GM21515 (cell line): ENCODE results near the gene LRP1.

ENCODE experiments used
- ATAC-seq: cut with Tn5 transposase; IDR thresholded peaks from one replicate; pipeline ENCODE4 v1.9.1; 2021; ENCODE audit not compliant: unreplicated experiment

LRP1 gene

DNA sequence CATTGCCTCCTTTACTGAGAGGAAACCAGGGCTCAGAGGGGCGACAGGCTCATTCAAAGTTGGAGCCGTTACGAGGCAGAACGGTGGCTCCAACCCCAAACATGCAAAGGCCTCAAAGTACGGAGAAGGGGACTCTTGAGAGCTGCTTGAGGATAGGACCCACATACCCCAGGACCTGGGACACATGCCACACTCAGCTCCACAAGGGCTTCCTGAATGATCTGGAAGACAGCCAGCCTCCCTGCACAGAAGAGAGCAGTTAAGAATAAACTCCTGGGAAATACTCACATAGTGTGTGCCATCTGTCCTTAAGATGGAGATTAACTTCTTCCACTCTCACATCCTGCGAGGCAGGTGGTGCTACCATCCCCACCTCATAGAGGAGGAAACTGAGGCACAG lies 61.8 kb downstream of the LRP1 start:
- ATAC-seq = no peak

DNA sequence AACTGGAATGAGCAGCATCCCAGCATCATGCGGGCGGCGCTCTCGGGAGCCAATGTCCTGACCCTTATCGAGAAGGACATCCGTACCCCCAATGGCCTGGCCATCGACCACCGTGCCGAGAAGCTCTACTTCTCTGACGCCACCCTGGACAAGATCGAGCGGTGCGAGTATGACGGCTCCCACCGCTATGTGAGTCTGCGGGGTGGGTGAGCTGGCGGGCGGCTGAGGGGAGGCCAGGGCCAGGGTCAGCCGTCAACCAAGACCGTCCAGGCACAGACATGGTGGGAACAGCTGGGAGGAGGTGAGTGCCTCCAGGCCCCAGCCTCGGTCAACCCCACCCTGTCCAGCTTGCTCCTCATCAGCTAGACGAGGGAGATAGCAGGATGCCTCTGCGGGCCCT lies 62.5 kb downstream of the LRP1 start:
- no peak for ATAC-seq

DNA sequence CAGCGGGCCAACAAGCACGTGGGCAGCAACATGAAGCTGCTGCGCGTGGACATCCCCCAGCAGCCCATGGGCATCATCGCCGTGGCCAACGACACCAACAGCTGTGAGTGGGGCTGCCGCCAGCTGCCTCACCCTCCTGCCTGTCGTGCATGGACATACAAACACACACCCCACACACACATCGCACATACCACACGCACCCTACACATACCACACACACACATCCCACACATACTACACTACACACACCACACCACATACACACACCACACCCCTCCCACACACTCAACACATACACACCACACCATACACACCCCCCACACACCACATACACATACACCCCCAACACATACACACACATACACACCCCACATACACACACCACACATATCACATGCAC lies 63.1 kb downstream of the LRP1 start:
- no peak for ATAC-seq

DNA sequence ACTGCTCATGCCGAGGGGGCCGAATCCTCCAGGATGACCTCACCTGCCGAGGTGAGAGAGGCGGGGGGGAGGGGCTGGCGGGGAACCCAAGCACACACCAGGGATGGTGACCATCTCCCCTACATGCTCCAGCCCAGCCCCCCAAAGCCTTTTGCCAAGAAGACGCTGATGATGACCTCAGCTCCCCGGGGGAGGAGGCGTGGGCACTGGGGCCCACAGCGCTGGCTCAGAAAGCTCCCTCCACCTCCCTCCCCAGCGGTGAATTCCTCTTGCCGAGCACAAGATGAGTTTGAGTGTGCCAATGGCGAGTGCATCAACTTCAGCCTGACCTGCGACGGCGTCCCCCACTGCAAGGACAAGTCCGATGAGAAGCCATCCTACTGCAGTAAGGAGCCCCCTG lies 64.6 kb downstream of the LRP1 start:
- no peak for ATAC-seq

DNA sequence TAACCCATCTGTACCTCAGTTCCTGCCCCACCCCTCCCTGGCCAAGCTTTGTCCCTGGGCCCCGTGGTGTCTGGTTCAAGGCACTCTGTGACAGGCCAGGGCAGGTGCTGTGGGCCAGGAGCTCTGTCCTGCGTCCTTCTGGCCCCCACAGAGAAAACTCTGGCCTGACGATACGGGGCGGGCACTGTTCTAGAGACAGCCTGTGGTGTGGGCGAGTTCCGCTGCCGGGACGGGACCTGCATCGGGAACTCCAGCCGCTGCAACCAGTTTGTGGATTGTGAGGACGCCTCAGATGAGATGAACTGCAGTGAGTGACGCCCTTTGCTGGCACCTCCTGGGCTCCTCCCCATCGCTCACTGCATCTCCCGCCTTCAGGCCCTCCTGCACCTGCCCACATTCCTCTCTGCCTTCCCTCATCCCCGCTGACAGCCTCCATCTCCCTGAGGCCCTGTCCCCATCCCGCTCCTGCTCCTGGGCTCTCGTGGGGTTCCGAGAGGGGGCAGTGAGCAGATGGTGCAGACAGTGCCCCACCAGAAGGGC lies 65.5 kb downstream of the LRP1 start:
- no peak for ATAC-seq

DNA sequence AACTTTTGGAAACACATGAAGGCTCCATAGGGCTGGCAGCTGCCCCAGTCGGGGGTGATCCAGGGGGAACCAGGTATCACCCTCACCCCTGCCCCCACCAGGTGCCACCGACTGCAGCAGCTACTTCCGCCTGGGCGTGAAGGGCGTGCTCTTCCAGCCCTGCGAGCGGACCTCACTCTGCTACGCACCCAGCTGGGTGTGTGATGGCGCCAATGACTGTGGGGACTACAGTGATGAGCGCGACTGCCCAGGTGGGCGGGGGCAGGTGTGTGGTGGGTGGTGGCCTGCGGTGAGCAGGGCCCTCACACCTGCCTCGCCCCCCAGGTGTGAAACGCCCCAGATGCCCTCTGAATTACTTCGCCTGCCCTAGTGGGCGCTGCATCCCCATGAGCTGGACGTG lies 66.0 kb downstream of the LRP1 start:
- ATAC-seq = no peak

DNA sequence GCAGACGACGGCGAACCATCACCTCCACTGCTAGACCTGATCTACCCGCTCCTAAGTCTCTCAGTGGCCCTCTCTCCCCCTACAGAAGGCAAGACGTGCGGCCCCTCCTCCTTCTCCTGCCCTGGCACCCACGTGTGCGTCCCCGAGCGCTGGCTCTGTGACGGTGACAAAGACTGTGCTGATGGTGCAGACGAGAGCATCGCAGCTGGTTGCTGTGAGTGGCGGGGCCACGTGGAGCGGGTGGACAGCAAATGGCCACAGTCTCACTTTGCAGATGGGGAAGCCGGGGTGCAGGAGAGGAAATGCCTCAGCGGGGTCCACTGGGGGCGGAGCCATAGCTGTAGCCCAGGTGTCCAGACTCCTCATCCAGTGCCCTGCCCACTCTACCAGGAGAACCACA lies 66.9 kb downstream of the LRP1 start:
- no peak for ATAC-seq

DNA sequence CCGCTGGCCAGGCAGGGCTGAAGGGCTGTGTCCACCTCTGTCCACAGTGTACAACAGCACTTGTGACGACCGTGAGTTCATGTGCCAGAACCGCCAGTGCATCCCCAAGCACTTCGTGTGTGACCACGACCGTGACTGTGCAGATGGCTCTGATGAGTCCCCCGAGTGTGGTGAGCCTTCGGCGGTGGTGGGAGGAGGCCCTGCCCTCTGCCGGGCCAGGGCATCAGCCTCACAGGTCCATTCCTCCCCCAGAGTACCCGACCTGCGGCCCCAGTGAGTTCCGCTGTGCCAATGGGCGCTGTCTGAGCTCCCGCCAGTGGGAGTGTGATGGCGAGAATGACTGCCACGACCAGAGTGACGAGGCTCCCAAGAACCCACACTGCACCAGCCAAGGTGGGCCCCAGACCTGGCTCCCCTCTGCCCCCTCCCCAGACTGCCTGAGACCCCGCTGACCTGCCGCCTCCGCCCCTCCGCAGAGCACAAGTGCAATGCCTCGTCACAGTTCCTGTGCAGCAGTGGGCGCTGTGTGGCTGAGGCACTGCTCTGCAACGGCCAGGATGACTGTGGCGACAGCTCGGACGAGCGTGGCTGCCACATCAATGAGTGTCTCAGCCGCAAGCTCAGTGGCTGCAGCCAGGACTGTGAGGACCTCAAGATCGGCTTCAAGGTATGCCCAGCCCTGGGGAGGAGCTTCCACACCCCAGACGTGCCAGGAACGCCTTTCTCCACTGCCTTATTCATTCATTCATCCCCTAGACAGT lies 67.5 kb downstream of the LRP1 start:
- ATAC-seq = no peak

DNA sequence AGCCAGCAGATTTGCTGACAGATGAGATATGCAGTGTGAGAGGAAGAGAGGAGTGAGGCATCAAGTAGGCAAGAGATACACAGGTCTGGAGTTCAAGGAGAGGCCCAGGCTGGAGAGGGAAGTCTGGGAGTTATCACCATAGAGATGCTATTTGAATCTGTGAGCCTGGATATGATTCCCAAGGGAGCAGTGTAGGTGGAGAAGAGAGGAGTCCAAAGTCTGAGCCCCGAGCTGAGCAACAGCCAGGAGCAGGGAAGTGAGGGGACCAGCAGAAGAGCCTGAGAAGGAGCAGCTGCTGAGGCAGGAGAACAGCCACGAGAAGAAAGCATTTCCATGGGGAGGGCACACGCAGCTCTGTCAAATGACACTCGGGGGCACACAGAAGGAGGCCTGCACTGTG lies 68.2 kb downstream of the LRP1 start:
- no peak for ATAC-seq

DNA sequence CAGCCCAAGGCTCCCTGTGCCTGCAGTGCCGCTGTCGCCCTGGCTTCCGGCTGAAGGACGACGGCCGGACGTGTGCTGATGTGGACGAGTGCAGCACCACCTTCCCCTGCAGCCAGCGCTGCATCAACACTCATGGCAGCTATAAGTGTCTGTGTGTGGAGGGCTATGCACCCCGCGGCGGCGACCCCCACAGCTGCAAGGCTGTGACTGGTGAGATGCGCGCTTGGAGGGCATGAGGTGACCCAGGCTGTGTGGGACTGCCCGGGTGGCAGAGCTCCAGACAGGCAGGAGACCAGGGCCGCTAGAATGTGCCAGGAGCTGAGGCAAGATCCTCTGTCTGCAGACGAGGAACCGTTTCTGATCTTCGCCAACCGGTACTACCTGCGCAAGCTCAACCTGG lies 68.7 kb downstream of the LRP1 start:
- ATAC-seq = no peak

DNA sequence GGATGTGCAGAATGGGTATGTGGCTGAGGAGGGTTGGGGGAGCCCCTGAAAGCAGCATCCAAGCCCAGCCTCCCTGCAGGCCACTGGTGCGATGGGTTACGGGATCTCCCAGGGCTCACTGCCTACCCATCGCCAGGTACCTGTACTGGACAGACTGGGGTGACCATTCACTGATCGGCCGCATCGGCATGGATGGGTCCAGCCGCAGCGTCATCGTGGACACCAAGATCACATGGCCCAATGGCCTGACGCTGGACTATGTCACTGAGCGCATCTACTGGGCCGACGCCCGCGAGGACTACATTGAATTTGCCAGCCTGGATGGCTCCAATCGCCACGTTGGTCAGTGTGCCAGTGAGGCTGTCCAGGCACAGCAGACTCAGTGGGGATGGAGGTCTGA lies 70.0 kb downstream of the LRP1 start:
- no peak for ATAC-seq

DNA sequence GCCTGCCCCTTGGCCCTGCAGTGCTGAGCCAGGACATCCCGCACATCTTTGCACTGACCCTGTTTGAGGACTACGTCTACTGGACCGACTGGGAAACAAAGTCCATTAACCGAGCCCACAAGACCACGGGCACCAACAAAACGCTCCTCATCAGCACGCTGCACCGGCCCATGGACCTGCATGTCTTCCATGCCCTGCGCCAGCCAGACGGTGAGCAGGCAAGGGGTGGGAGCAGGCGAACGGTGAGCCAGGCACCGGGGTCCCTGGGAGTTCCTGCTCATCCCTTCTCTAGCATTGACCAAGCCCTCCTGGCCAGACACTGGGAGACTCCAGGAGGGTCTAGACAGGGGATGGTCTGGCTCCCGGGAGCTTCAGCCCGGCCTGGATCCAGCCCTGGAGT lies 70.9 kb downstream of the LRP1 start:
- no peak for ATAC-seq

DNA sequence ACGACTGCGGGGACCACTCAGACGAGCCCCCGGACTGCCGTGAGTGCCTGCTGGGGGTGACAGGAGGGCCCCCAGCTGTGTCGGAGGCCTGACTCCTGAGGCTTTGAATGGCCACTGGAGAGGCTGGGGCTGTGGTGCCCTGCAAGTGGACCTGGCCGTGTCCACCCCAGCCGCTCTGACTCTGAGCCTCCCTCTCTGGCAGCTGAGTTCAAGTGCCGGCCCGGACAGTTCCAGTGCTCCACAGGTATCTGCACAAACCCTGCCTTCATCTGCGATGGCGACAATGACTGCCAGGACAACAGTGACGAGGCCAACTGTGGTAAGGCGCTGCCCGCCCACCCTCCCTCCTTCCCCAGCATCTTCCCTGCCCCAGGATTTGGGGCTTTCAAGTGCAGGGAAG lies 72.2 kb downstream of the LRP1 start:
- no peak for ATAC-seq

DNA sequence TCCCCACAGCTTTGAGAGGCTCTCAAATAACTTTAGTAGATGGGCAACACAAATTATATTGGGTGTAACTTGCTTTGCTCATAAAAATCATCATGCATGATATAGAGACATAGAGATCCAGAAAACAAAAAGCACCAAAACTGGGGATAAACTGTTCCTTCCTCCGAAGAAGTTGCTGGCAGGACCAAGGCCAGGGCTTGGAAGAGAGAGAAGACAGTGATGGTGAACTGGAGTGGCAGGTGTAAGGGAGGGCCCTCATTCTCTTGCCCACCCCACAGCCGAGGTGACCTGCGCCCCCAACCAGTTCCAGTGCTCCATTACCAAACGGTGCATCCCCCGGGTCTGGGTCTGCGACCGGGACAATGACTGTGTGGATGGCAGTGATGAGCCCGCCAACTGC lies 72.9 kb downstream of the LRP1 start:
- no peak for ATAC-seq

DNA sequence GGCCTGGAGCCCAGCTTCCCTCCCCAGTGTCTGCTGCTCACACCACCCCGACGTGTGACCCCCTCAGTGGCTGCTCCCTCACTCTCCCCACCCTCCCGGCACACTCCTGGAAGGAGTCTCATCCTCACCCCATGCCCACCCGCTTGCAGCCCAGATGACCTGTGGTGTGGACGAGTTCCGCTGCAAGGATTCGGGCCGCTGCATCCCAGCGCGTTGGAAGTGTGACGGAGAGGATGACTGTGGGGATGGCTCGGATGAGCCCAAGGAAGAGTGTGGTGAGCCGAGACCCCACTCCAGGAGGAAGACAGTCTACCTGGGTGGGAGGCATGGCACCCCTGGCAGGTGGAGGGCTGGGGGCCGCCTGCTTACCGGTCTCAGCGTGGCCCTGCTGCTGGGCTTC lies 73.3 kb downstream of the LRP1 start:
- ATAC-seq = no peak

DNA sequence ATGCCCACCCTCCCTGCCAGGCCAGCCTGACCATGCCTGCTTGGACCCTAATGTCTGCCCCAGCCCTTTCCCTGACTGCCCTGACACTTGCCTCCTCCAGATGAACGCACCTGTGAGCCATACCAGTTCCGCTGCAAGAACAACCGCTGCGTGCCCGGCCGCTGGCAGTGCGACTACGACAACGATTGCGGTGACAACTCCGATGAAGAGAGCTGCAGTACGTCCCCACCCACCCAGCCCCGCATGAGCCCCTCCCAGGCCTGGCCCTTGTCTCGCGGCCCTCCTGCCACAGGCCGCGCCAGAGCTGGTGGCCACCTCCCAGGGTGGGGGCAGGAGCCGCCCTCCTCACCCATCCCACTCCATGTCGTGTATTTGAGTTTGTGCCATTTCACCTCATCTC lies 74.0 kb downstream of the LRP1 start:
- no peak for ATAC-seq

DNA sequence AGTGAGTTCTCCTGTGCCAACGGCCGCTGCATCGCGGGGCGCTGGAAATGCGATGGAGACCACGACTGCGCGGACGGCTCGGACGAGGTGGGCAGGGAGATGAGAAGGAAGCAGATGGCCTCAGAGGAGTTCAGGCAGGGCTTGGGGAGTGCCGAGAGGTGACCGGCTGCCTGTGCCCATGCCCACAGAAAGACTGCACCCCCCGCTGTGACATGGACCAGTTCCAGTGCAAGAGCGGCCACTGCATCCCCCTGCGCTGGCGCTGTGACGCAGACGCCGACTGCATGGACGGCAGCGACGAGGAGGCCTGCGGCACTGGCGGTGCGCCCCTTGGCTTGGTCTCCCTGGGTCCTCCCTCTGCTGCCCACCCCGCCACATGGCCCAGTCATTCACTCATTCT lies 74.9 kb downstream of the LRP1 start:
- no peak for ATAC-seq

DNA sequence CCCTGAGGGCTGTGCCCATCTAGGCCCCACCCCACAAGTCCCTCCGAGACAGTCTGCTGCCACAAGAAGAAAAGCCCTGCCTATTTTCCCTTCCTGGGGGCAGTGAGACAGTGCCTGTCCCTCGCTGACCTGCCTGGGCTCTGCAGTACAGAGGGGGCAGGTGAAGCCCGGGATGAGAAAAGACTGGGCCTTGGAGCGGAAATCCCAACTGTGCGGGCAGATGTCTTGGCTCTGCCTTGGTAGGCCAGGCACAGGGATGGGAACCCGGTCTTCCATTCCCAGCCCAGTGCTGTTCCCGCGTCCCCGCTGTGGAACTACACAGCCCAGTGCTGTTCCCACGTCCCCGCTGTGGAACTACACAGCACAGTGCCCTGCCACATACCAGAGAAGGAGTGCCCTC lies 75.5 kb downstream of the LRP1 start:
- ATAC-seq = no peak

DNA sequence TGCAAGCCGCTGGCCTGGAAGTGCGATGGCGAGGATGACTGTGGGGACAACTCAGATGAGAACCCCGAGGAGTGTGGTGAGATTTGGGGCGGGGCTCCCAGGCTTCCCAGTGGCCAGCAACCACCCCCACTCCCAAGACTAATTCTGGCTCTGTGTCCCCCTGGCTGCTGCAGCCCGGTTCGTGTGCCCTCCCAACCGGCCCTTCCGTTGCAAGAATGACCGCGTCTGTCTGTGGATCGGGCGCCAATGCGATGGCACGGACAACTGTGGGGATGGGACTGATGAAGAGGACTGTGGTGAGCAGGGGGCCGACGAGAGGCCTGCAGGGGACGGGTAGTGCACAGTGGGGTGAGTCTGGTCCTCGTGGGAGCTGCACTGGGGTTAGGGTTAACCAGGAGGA lies 76.2 kb downstream of the LRP1 start:
- ATAC-seq = no peak

DNA sequence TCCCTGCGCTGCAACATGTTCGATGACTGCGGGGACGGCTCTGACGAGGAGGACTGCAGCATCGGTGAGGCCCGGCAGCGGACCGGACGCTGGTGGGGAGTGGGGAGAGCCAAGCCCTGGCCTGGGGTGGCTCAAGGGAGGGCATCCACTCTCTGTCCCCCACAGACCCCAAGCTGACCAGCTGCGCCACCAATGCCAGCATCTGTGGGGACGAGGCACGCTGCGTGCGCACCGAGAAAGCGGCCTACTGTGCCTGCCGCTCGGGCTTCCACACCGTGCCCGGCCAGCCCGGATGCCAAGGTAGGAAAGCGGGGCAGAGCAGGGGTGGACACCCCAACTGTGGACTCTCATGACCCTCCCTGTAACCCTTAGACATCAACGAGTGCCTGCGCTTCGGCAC lies 76.9 kb downstream of the LRP1 start:
- ATAC-seq = no peak

DNA sequence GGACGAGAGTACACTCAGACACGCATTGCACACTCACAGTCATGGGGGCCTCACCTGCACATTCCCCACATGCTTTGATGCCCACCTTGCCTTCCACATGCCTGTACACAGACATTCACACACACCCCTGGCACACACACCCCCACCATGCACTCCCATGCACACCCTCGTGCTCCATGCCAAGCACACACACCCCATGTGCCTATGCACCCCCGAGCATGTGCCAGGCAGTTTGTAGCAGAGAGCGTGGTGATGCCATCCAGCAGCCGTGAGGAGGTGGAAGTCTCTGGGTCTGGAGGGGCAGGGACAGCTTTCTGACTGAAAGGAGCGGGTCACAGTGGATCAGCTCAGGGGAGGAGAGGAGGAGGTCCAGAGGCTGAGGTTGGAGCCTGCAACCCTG lies 77.6 kb downstream of the LRP1 start:
- no peak for ATAC-seq

DNA sequence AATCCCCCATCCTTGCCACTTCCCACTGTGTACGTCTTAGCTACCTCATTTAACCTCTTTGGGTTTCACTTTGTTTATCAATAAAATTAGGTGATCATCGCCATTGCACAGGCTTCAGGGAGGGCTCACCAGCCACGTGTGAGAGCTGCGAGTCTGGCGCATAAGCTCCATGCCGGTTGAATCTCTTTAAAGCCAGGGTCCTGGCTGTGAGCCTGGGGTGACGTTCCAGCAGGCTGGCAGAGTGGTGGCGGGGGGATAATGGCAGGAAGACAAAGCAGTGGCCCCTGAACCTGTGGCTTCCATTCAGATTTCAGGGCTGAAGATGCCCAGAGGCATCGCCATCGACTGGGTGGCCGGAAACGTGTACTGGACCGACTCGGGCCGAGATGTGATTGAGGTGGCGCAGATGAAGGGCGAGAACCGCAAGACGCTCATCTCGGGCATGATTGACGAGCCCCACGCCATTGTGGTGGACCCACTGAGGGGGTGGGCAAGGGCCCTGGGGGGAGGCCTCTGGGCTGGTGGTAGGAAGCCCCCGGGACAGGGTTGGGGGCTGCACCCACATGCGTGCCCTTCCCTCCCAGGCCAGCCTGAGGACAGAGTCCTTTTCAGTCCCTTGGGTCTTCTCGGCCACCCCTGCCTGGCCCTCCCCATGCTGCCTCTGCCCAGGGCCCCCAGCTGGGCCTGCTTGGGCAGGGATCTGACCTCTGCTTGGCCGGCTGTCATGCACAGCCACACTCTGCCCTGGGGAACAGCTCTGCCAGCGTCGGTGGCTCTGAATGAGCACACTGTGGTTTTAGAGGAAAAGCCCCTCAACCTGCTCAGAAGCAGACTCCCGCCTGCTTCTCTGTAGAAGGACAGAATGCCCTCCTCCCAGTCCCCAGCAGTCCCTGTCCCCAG lies 79.7 kb downstream of the LRP1 start:
- no peak for ATAC-seq
